GM23248 (cell line): Measurements from ENCODE around the gene AKTIP. TPM values are rescaled to one million over a fixed set of nuclear protein-coding genes. Genes with fewer than 3 reads are reported as not detected.
A peak's percentile ranks its signal among the peaks of the same experiment; 100 is the strongest.

ENCODE experiments used
- DNase-seq: peaks from one replicate; pipeline ENCODE4 v3.0.0-alpha.2; 2015
- H2AFZ ChIP-seq: fragments of 200-600 bp; sonication (generic); 2 replicates; pipeline ENCODE4 v1.6.1; 2016; ENCODE audit warnings: antibody characterized with exemption
- H3F3A ChIP-seq: fragments of 200-600 bp; sonication (generic); 2 replicates; pipeline ENCODE4 v1.6.1; 2016; ENCODE audit warnings: mild to moderate bottlenecking, antibody characterized with exemption, mixed run types; ENCODE audit not compliant: insufficient read depth
- H3K27ac ChIP-seq: fragments of 200-600 bp; sonication (generic); 2 replicates; pipeline ENCODE4 v1.5.1; 2016; ENCODE audit warnings: mild to moderate bottlenecking
- H3K27me3 ChIP-seq: fragments of 200-600 bp; sonication (generic); replicated peaks from 2 replicates; pipeline ENCODE4 v1.6.1; 2016; ENCODE audit warnings: mild to moderate bottlenecking; ENCODE audit not compliant: insufficient read depth
- H3K36me3 ChIP-seq: fragments of 200-600 bp; sonication (generic); 2 replicates; pipeline ENCODE4 v1.6.1; 2016; ENCODE audit warnings: low read depth, mild to moderate bottlenecking
- H3K4me1 ChIP-seq: fragments of 200-600 bp; sonication (generic); 2 replicates; pipeline ENCODE4 v1.6.1; 2016; ENCODE audit warnings: mild to moderate bottlenecking; ENCODE audit not compliant: insufficient read depth
- H3K4me2 ChIP-seq: fragments of 200-600 bp; sonication (generic); one replicate; pipeline ENCODE4 v1.6.1; 2016; ENCODE audit warnings: mild to moderate bottlenecking; ENCODE audit not compliant: unreplicated experiment
- H3K4me3 ChIP-seq: fragments of 200-600 bp; sonication (generic); 2 replicates; pipeline ENCODE4 v1.5.1; 2016; ENCODE audit warnings: mild to moderate bottlenecking
- H3K79me2 ChIP-seq: fragments of 200-600 bp; sonication (generic); 2 replicates; pipeline ENCODE4 v1.6.1; 2016; ENCODE audit warnings: mild to moderate bottlenecking; ENCODE audit not compliant: insufficient read depth
- H3K9ac ChIP-seq: fragments of 200-600 bp; sonication (generic); 2 replicates; pipeline ENCODE4 v1.6.1; 2016; ENCODE audit warnings: mild to moderate bottlenecking
- H3K9me2 ChIP-seq: fragments of 200-600 bp; sonication (generic); 2 replicates; pipeline ENCODE4 v1.6.1; 2016; ENCODE audit warnings: mixed run types, mild to moderate bottlenecking, moderate library complexity; ENCODE audit not compliant: insufficient read depth
- H3K9me3 ChIP-seq: fragments of 200-600 bp; sonication (generic); one replicate; pipeline ENCODE4 v1.6.1; 2017; ENCODE audit warnings: low read depth
- H4K20me1 ChIP-seq: fragments of 200-600 bp; sonication (generic); 2 replicates; pipeline ENCODE4 v1.6.0; 2016; ENCODE audit not compliant: insufficient read depth
- EZH2 ChIP-seq: fragments of 200-600 bp; sonication (generic); IDR thresholded peaks from 2 replicates; pipeline ENCODE4 v1.6.1; 2018; ENCODE audit warnings: antibody characterized with exemption, mild to moderate bottlenecking; ENCODE audit not compliant: insufficient read depth, poor library complexity, severe bottlenecking
- EZH2phosphoT487 ChIP-seq: fragments of 200-600 bp; sonication (generic); IDR thresholded peaks from 2 replicates; pipeline ENCODE4 v1.6.1; 2018; ENCODE audit warnings: antibody characterized with exemption, moderate library complexity, mild to moderate bottlenecking, low read depth; ENCODE audit not compliant: insufficient read depth
- WGBS, 2 experiments: methylation state at CpG; one replicate each; pipeline ENCODE4 v1.1.6; 2015 to 2017; ENCODE audit warnings: low lambda C conversion rate in 2 of 2, low coverage in 1 of 2; ENCODE audit errors: missing lambda C conversion rate in 2 of 2; 5-methylcytosine and 5-hydroxymethylcytosine counted together
- in situ Hi-C: fragments of 300-500 bp; cut with MboI; formaldehyde crosslinking; loops from 2 replicates; pipeline ENCODE4 v1.15.0; 2020
- polyA plus RNA-seq: library from polyadenylated mRNA; unstranded; fragments of >200 nt; fragmentation: Nextera tagmentation; extraction: Ambion mirVana; gene quantifications from 2 replicates; pipeline ENCODE4 v1.2.1, GENCODE V29; 2016
- total RNA-seq: library from RNA; depleted of rRNA; stranded (reverse); fragments of >200 nt; shearing (Covaris generic); gene quantifications from 2 replicates; pipeline ENCODE4 v1.2.3, GENCODE V29; 2014

AKTIP gene
- total and polyA plus RNA-seq, 2 experiments from 2014 or later, result 16.4 to 23.7 TPM

DNA sequence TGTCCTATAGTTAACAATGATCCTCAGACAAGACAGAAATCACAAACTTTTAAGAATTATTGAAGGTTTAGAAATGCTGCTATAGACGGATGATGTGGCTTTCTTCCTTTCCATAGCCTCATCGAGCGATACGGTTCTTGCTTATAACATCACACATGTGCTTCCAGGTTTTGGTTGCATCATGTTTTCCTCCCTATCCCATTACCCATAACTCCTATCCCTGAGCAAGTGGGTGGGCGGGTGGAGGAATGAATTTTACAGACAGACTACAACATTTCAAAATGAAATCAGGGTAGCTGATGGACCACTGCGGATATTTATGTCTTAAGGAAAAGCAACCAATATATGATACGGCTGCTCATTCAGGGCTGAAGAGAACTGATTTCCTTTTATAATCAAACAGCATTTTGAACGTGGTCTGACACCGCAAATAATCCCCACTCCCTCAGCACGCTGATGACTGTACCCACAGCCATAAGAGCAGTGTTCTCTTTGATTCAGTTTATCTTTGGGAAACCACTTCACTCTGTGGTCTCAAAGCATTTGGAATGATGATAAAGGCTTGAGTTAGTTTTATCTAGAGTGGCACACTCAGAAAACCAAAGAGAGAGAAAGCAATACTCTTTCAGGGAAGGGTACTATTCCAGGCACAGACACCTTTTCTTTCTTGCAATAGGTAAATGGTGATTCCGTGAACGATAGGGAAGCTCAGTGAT, 4.6 kb upstream of the AKTIP start:
- no peak for TF ChIP-seq EZH2
- no peak for TF ChIP-seq EZH2phosphoT487
- 84 to 86% methylated on average over 12 of the region's 12 CpGs for WGBS, 2 experiments

DNA sequence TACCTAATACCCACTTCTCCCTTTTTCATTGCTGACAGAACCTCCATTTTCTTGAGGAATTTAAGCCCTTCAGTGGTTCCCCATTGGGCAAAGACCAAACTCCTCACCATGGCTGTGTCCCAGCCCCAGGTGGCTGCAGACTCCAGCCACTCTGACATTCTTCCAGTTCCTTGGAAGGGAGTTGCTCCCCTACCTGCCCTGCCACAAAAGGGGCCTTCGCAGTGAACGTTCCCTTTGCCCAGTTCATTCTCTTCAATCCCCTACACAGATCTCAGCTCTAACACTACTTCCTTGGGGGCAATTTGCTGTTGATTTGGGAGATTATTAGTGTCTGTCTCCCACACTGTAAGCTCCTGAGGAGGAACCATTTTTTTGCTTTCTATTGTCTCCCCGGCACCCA, 3.2 kb upstream of the AKTIP start:
- H3F3A ChIP-seq, result peaks cover 17% of the 10 kb centered on the region
- H3K4me3 ChIP-seq, result no peak overlapping the region
- no peaks in the 10 kb centered on the region for H3K36me3 ChIP-seq
- H3K79me2 ChIP-seq, result peaks cover 11% of the 10 kb centered on the region; the same call in 1 of the 2 replicates
- H3K27ac ChIP-seq, result no peak overlapping the region
- no peaks in the 10 kb centered on the region for H4K20me1 ChIP-seq
- peaks cover 28% of the 10 kb centered on the region for H3K4me1 ChIP-seq
- no peaks in the 10 kb centered on the region for H3K9me2 ChIP-seq
- H3K9me3 ChIP-seq, result no peaks in the 10 kb centered on the region
- in situ Hi-C loops, result no loop called here
- 76 to 79% methylated on average over 3 of the region's 3 CpGs for whole genome bisulfite sequencing, 2 experiments
- no peak for DNase-seq
- no peak overlapping the region for H3K9ac ChIP-seq
- no peaks in the 10 kb centered on the region for H3K27me3 ChIP-seq
- TF ChIP-seq EZH2 (no peak), EZH2phosphoT487 (no peak)
- H3K4me2 ChIP-seq, result no peak overlapping the region
- H2AFZ ChIP-seq, result no peak overlapping the region

More for the DNA sequence above, 4.6 kb upstream of the AKTIP start:
- Histone ChIP-seq H3K27ac (no peak overlapping the region), H3K9ac (no peak overlapping the region), H3F3A (peaks cover 17% of the 10 kb centered on the region; the same call in 1 of the 2 replicates), H3K9me2 (no peaks in the 10 kb centered on the region), H3K4me1 (peaks cover 28% of the 10 kb centered on the region), H4K20me1 (no peaks in the 10 kb centered on the region), H3K79me2 (no peaks in the 10 kb centered on the region), H2AFZ (no peak overlapping the region), H3K36me3 (no peaks in the 10 kb centered on the region), H3K9me3 (no peaks in the 10 kb centered on the region), H3K4me2 (no peak overlapping the region), H3K27me3 (no peaks in the 10 kb centered on the region), H3K4me3 (no peak overlapping the region)
- in situ Hi-C loops, result no loop called here
- no peak for DNase-seq

DNA sequence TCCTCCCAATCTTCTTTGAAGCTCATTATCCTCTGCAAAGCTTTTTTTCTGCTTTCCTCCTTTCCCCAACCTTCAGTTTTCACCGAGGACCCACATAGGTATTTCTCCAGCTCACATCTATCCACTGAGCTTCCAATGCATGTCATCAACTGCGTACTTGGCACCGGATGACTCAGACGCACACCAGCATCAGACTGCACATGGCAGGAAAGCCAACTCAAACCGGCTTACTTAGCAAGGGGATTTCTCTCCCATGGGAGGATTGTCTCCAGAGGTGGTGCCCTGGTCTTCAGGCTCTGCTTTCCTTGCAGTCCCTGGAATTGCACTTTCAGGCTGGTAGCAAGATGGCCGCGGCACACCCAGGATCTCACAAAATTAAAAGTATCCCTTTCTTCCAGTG, 1.7 kb upstream of the AKTIP start:
- no peaks in the 10 kb centered on the region for H4K20me1 ChIP-seq
- peaks cover 20% of the 10 kb centered on the region for H3K4me1 ChIP-seq
- no peaks in the 10 kb centered on the region for H3K9me2 ChIP-seq
- H3K9ac ChIP-seq, result peak overlapping the region; percentile 77
- H3K79me2 ChIP-seq, result peaks cover 22% of the 10 kb centered on the region; the same call in 1 of the 2 replicates
- H3K27ac ChIP-seq, result peak overlapping the region; percentile 86
- TF ChIP-seq EZH2phosphoT487, result no peak
- no peak for TF ChIP-seq EZH2
- DNase-seq, result peak; percentile 59
- peaks cover 17% of the 10 kb centered on the region for H3F3A ChIP-seq
- in situ Hi-C loops, result no loop called here
- peak overlapping the region; percentile 79 for H3K4me2 ChIP-seq
- whole genome bisulfite sequencing, 2 experiments, result 71 to 76% methylated on average over 7 of the region's 7 CpGs
- H3K9me3 ChIP-seq, result no peaks in the 10 kb centered on the region
- H3K27me3 ChIP-seq, result no peaks in the 10 kb centered on the region
- peak overlapping the region; percentile 89 for H2AFZ ChIP-seq
- no peaks in the 10 kb centered on the region for H3K36me3 ChIP-seq
- H3K4me3 ChIP-seq, result peak overlapping the region; percentile 73; the same call in 1 of the 2 replicates

DNA sequence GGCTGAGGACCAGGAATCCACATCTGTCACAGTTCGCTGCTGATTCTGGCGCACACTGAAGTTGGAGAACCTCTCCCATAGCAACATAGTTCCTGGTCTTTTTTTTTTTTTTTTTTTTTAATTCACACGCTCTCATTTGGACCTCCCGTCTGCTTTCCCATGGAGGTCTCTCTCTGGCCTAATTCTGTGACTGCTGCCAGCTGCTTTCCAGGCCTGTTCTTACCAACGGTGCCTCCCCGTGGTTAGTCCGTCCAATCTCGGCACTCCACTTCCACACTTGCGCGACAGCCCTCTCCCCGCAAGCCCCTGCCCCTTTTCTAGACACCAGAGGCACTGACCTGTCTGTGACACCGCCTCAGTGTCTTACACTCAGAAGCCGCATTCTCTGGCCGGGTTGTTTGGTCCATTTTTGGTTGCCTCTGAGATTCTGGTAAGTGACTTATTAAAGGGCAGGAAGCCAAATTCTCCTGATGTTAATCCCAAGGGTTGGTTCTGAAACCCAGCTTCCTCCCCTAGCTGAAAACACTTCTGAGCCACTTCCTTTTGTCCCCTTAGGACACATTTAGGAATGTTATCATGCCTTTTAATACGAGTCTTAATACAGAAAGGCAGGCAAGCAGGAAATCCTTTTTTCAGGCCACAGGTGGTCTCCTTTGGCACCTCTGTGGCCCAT, 1.1 kb upstream of the AKTIP start:
- Histone ChIP-seq H3K9me3 (no peaks in the 10 kb centered on the region), H3K27ac (peak overlapping the region; percentile 86), H3F3A (peaks cover 17% of the 10 kb centered on the region), H3K27me3 (no peaks in the 10 kb centered on the region), H4K20me1 (no peaks in the 10 kb centered on the region), H3K79me2 (peaks cover 22% of the 10 kb centered on the region; the same call in 1 of the 2 replicates), H3K9me2 (no peaks in the 10 kb centered on the region), H3K4me2 (peak overlapping the region; percentile 79), H3K4me1 (peaks cover 20% of the 10 kb centered on the region), H3K36me3 (no peaks in the 10 kb centered on the region), H3K9ac (peak overlapping the region; percentile 77), H3K4me3 (peak overlapping the region; percentile 73), H2AFZ (peak overlapping the region; percentile 89)
- peak; percentile 90 for DNase-seq
- in situ Hi-C loops, result no loop called here
- TF ChIP-seq EZH2phosphoT487 (no peak), EZH2 (no peak)
- WGBS, 2 experiments, result 9 to 10% methylated on average over 14 to 15 of the region's 15 CpGs
